K562 (cell line): Measurements from ENCODE around the gene CYS1. TPM values are rescaled to one million over a fixed set of nuclear protein-coding genes. Genes with fewer than 3 reads are reported as not detected.

Experiments used
- CHD2 ChIP-seq: IDR thresholded peaks from 2 replicates; pipeline ENCODE4 v1.6.1; 2011; ENCODE audit warnings: low read depth, low read length
- DIDO1 ChIP-seq: fragments of 450-650 bp; IDR thresholded peaks from 2 replicates; pipeline ENCODE4 v1.6.1; 2016; ENCODE audit warnings: low read depth, missing biosample characterization, missing genetic modification characterization
- HDAC6 ChIP-seq: IDR thresholded peaks from 2 replicates; pipeline ENCODE4 v1.6.1; 2012; ENCODE audit warnings: low read depth, mild to moderate bottlenecking, control low read depth, inconsistent platforms, low read length, moderate library complexity
- HNRNPL ChIP-seq: fragments of 200-400 bp; formaldehyde crosslinking; IDR thresholded peaks from 2 replicates; pipeline ENCODE4 v1.6.1; 2017; ENCODE audit warnings: low read depth, mild to moderate bottlenecking, low read length
- JUNB ChIP-seq: fragments of 450-650 bp; formaldehyde crosslinking; conservative IDR thresholded peaks from 2 replicates; pipeline ENCODE4 v1.4.0; 2020; ENCODE audit warnings: mild to moderate bottlenecking
- KLF6 ChIP-seq: fragments of 250-450 bp; sonication (Bioruptor Pico); IDR thresholded peaks from 2 replicates; pipeline ENCODE4 v1.4.0; 2020; ENCODE audit warnings: mild to moderate bottlenecking, moderate library complexity, borderline replicate concordance
- PPARD ChIP-seq: fragments of 250-450 bp; sonication (Bioruptor Pico); IDR thresholded peaks from 2 replicates; pipeline ENCODE4 v1.8.0; 2022; ENCODE audit warnings: inconsistent platforms, mild to moderate bottlenecking, moderate library complexity
- SP2 ChIP-seq: IDR thresholded peaks from 2 replicates; pipeline ENCODE4 v1.6.1; 2011; ENCODE audit warnings: mild to moderate bottlenecking, low read depth, low read length, moderate library complexity; ENCODE audit not compliant: poor library complexity, severe bottlenecking; ENCODE audit errors: extremely low read depth
- ZNF146 ChIP-seq: IDR thresholded peaks from one replicate; pipeline ENCODE4 v1.6.1; 2018; ENCODE audit warnings: missing compliant biosample characterization; ENCODE audit not compliant: unreplicated experiment
- ZNF354B ChIP-seq: fragments of 250-450 bp; sonication (Bioruptor Pico); IDR thresholded peaks from 2 replicates; pipeline ENCODE4 v1.4.0; 2020
- ZNF79 ChIP-seq: fragments of 250-450 bp; sonication (Bioruptor Pico); IDR thresholded peaks from 2 replicates; pipeline ENCODE4 v1.4.0; 2020; ENCODE audit warnings: low read depth, mild to moderate bottlenecking, moderate library complexity
- polyA plus RNA-seq, 8 experiments: library from polyadenylated mRNA; depleted of rRNA in 4 of 8; stranded (reverse) in 5 of 8; unstranded in 3 of 8; fragments of >200 nt; fragmentation: Nextera tagmentation in 2 of 8; fragmentation: Illumina TruSeq in 1 of 8; extraction: Ambion mirVana in 2 of 8; extraction: Trizol in 1 of 8; gene quantifications; 2 replicates each; pipeline versions ENCODE4 v1.2.1 to v1.2.3, GENCODE V29; 2011 to 2014; ENCODE audit warnings: inconsistent platforms in 1 of 8, missing spikeins in 1 of 8
- total RNA-seq, 7 experiments: library from RNA; depleted of rRNA in 6 of 7; stranded (reverse); fragments of >200 nt in 6 of 7; fragmentation: Illumina TruSeq in 2 of 7; extraction: Trizol in 2 of 7; gene quantifications; 2 replicates each; pipeline versions ENCODE4 v1.2.1 to v1.2.3, GENCODE V29; 2011 to 2021; ENCODE audit warnings: low replicate concordance in 1 of 7
- TF ChIP-seq, protein P1 (sequence below): sonication (generic); IDR thresholded peaks from 2 replicates; pipeline ENCODE4 v1.6.1; 2016
- TF ChIP-seq, protein P2 (sequence below): fragments of 150-350 bp; conservative IDR thresholded peaks from 2 replicates; pipeline ENCODE4 v1.6.1; 2014; ENCODE audit warnings: low read length
- TF ChIP-seq, protein P3 (sequence below): fragments of 450-650 bp; conservative IDR thresholded peaks from 2 replicates; pipeline ENCODE4 v1.6.1; 2016; ENCODE audit warnings: missing genetic modification characterization, low read depth, mild to moderate bottlenecking, missing compliant biosample characterization, moderate library complexity

The CYS1 gene
- total and polyA plus RNA-seq, 9 of the 15 experiments (the other 6 are each of a cell fraction or from before 2014, with no cell fraction given), result 0.11 to 0.13 TPM; not detected in 7

DNA sequence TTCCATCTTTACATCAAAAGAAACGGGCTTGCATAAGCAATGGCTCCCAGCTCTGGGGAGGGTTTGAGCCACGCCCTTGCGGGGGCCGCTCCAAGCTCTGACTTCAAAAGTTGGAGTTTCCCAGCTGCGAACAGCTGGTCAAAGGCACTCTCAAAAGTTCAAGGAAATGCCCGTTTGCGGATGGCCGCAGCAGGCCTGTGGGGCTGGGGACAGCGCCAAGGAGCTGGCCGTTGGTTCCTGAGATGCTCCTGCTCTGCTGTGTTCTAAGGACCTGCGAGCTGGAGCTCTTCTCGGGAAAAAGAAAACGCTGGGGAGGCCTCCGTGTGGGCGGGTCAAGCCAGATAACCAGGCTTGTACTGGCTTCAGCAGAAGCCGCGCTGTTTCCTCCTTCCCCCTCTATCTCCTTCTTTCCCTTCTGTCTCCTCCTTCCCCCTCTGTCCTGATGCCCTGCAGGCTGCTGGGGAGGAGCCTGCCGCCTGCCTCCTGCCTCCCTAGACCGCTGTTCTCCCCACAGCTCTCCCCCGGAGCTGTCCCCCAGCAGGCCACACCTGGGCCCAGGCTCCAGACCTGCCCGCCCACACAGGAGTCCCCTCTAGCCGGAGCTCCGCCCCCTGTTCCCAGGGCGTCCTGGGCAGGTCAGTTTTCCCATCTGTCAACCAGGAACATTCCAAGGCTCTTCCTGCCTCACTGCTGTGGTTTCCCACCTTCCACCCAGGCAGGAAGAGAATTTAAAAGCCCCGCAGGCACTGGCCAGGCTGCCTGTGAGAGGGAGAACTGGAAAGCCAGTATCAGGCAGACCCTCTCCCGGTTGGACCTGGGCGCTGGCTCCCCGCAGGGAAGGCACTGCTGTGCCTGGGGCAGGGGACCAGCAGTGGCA, 22.7 kb downstream of the CYS1 start (continued):
- TF ChIP-seq, protein P1, sequence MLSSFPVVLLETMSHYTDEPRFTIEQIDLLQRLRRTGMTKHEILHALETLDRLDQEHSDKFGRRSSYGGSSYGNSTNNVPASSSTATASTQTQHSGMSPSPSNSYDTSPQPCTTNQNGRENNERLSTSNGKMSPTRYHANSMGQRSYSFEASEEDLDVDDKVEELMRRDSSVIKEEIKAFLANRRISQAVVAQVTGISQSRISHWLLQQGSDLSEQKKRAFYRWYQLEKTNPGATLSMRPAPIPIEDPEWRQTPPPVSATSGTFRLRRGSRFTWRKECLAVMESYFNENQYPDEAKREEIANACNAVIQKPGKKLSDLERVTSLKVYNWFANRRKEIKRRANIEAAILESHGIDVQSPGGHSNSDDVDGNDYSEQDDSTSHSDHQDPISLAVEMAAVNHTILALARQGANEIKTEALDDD, result no peak
- TF ChIP-seq HDAC6 (no peak), ZNF146 (no peak), DIDO1 (tag) (no peak), JUNB (CRISPR knock-in tag) (no peak), ZNF354B (CRISPR knock-in tag) (no peak), PPARD (no peak), HNRNPL (no peak), SP2 (no peak), ZNF79 (CRISPR knock-in tag) (no peak), KLF6 (CRISPR knock-in tag) (no peak), CHD2 (no peak)
- TF ChIP-seq, protein P2, sequence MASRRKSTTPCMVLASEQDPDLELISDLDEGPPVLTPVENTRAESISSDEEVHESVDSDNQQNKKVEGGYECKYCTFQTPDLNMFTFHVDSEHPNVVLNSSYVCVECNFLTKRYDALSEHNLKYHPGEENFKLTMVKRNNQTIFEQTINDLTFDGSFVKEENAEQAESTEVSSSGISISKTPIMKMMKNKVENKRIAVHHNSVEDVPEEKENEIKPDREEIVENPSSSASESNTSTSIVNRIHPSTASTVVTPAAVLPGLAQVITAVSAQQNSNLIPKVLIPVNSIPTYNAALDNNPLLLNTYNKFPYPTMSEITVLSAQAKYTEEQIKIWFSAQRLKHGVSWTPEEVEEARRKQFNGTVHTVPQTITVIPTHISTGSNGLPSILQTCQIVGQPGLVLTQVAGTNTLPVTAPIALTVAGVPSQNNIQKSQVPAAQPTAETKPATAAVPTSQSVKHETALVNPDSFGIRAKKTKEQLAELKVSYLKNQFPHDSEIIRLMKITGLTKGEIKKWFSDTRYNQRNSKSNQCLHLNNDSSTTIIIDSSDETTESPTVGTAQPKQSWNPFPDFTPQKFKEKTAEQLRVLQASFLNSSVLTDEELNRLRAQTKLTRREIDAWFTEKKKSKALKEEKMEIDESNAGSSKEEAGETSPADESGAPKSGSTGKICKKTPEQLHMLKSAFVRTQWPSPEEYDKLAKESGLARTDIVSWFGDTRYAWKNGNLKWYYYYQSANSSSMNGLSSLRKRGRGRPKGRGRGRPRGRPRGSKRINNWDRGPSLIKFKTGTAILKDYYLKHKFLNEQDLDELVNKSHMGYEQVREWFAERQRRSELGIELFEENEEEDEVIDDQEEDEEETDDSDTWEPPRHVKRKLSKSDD, result 0 out of 2 replicates have a peak, but pooled peaks have one; percentile 21
- TF ChIP-seq, protein P3, sequence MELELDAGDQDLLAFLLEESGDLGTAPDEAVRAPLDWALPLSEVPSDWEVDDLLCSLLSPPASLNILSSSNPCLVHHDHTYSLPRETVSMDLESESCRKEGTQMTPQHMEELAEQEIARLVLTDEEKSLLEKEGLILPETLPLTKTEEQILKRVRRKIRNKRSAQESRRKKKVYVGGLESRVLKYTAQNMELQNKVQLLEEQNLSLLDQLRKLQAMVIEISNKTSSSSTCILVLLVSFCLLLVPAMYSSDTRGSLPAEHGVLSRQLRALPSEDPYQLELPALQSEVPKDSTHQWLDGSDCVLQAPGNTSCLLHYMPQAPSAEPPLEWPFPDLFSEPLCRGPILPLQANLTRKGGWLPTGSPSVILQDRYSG (tag), result no peak
